NCI-H510A (cell line): ENCODE data around the gene TAGAP.
"Not testable (repeated sequence)": the region's sequence is repeated elsewhere in the genome, so short reads cannot be mapped to it uniquely, and the experiment has no call there.

Source experiments
- DNase-seq: peaks from one replicate; lab custom pipeline; 2025; lab: John Stamatoyannopoulos, UW

Gene TAGAP

DNA sequence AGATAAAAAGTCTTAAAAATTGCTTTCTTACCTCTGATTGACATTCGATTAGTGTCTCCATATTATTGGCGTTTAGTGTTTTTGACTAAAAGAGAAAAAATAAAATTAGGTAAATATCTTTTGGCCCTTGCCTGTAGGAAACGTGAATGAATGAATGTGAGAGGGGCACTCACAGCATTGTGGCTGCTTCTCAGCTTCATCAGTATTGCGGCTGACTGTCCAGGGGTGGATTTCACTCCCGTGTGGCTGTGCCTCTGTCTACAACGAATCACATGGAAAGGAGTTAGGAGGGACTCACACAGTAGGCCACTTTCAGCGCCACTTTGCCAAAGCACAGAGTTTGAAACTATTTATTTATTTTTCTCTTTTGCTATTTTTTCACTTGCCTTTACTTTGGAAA lies 844 bp downstream of the TAGAP start:
- no peak for DNase-seq

DNA sequence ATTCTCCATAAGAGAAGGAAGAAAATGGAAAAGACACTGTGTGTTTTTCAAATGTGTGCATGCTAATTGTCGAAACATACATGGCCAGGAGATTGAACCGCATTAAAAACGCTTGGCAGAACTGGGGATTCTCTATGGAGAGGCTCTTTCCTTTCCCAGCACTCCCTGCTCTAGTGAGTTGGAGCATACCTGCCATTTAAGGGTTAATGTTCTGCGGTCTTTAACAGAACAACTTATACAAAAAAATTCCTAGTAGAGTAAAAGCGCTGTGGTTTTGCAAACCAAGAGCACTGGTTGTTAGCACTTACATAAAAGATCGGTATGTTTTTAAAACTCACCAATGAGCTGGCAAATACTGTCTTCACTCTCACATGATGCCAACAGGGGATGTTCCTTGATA lies 1.5 kb downstream of the TAGAP start:
- DNase-seq, result no peak

DNA sequence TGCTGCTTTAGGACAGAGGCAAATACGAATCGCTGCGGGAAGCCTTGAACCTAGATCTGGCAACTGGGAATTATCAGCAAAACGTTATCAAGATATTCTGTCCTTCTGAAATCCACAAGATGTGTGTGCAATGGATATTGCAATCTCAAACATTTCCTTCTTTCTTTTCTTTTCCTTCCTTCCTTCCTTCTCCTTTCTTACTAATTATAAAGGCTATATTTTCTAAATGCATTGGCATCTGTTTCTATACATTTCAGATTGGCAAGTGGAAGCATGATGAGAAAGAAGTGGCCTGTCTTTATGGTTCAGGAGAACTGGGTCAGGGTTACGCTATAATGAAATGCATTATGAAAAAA lies 2.0 kb downstream of the TAGAP start:
- DNase-seq, result no peak

DNA sequence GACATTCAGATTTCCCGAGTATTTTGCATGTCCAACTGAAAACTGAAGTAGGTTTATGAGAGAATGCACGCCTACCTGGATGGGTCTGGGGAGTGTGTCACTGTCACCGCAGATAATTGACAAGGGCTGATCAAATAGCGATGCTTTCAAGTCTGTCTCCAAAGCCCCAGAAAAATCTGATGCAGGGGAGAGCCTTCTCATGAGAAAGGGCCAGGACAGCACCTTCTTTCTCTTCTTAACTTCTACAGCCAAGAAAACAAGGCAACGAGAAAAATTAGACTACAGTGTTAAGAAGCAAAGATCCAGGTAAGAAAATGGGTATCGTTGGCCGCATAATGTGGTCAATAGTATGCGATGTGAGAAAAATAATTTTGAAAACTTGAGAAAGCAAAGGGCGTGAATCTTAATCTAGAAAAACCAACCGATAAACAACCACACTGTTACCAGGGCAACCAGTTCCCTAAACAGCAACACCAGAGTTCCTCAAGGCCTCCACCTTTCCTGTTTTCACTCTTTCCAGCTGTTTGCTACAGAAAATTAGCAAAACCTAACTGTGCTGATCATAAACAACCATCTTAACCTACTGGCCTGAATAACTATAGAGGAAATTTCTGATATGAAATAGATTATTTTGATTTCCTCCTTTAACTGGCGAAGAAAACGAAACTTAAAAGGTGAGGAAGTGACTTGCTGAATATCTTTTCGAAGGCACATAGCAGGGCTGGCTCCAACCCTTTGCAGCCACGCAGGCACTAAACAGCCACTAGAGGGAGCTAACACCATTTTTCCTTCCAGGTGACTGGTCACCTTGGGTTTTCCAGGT lies 2.6 kb downstream of the TAGAP start:
- peak; percentile 27 for DNase-seq

DNA sequence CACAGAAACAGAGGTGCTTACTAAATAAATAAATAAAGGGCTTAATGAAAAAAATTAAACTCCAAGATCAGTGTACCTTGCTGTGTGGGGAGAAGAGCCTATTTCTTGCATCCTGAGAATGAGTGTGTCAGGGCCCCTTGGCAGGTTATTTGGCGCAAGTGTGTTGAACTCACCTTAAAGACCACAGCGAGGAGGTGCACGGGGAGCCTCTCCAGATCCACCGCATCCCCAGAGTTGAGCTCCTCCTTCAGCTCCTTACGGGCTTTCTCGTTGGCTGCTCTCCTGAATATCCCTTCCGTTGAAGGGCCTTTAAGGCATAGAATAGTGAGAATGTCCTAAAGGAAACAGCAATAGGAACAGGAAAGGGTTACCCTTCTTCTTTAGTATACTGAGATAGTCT lies 3.6 kb downstream of the TAGAP start:
- DNase-seq, result no peak

DNA sequence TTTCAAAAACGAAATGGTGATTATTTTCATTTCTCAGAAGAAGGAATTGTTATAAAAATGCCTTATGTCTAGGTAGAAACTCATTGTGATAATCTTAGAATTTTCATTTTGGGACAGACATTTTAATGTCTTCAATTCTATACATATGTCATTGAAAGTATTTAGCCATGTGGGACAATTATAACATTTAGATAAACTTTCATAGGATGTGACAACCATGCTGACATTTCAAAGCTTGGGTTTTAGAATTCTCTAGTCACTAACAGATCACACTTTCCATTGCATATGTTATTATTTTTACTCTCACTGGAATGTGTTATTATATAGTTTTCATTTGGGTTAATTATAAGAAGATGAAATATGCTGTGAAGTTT lies 4.9 kb downstream of the TAGAP start:
- DNase-seq, result no peak

DNA sequence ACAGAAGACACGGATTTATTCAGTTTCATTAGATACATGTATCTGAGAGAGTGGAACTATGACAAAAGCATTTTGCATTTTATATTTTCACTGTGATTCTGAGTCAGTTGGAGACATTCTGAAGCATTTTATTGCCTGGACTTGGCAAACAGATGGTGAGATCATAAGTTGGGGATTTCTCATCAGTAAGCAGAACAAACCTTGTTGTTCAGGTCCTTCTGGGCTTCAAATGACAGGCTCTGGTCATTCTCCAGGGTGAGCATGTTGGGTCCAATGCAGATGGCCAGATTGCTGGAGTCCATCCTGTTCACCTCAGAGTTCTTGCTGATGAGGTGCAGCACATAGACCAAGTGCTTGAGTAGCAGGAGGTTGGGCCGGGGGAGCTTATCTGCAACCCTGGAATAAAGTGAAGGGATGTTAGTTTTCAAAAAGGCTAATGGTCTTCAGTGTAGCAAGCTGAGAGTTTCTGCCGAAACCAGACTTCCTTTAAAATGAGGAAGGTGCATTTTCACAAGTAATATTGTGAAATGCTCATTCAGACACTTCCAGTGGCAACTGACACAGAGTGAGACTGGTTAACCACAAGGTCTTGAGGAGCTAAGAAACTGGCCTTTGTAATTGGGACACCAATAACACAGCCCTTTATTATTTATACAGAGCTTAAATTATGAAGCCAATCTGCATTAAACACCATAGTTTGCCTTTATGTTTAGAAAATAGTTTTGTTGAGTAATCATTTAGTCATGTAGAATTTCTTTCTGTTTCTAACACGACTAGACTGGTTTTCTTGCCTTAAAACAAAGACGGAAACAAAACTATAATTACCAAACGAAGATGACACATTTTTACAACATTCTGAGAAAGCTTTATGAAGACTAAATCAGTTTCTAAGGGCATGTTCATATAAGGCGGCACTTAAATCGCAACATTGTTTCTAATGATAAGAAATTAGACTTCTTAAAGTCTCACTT lies 5.6 kb downstream of the TAGAP start:
- no peak for DNase-seq

DNA sequence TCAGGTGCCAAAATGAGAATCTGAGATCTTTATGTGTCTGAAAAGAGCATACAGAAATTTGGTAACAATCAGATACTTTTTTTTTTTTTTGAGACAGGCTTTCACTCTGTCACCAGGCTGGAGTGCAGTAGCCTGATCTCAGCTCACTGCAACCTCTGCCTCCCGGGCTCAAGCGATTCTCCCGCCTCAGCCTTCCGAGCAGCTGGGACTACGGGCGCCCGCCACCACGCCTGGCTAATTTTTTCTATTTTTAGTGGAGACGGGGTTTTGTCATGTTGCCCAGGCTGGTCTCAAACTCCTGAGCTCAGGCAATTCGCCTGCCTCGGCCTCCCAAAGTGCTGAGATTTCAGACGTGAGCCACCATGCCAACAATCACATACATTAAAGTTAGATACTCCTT lies 6.5 kb downstream of the TAGAP start:
- DNase-seq, result not testable (repeated sequence)

DNA sequence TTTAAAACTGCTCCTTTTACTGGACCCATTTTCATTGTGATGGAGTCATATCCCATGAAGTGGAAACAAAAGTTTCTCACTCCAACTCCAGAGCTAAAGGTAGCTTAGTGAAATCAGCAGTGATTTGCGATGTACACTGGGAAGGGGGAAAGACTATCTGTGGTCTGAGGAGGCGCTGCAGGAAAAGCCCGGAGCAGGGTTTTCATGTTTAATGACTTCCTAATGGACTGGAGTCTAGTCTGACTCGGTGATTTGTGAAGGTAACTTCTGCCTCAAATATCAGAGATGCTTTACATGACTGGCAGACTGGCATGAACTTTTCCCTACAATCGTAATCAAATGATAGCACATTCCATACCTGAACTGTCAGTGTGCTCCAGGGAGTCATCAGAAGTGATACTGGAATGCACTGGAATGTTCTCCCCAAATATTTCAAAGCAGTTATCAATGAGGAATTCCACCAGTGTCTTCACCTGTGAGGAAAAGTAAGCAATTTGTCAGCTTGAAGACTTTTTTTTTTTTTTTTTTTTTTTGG lies 7.0 kb downstream of the TAGAP start:
- no peak for DNase-seq

DNA sequence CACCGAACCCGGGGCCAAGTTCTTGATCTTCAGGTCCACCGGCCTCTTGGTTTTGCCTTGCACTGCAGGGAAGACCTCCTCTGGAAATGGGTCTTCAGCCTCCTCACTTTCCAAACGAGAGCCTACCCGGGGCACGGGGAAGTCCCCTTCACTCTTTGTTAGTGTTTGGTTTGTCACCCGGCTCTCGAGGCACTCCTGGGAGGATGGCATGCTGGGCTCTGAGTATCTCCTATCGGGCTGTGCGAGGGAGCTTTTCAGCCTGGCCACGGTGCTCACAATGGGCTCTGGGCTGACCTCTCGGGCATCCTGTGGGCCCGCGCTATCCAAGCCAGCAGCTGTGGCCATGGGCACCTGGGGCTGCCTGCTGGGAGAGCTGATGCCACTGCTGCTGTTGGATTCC lies 8.1 kb downstream of the TAGAP start:
- DNase-seq, result no peak

DNA sequence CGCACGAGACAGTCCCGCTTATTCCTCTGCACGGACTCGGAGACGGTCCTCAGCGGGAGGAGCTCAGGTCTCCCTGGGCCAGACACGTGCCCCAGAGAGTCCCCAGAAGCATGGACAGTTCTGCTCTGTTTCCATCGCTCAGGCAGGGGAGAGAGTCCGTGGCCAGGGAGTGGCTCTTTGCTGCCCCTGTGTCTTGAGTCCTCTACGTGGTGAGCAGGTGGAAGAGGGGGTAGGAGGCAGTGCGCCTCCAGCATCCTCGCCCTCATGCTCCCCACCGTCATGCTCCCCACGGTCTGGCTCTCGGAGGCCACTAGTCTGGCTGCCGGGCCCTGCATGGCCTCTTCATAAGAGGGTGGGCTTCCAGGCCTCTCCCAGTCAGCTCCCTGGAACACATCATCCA lies 8.9 kb downstream of the TAGAP start:
- no peak for DNase-seq

DNA sequence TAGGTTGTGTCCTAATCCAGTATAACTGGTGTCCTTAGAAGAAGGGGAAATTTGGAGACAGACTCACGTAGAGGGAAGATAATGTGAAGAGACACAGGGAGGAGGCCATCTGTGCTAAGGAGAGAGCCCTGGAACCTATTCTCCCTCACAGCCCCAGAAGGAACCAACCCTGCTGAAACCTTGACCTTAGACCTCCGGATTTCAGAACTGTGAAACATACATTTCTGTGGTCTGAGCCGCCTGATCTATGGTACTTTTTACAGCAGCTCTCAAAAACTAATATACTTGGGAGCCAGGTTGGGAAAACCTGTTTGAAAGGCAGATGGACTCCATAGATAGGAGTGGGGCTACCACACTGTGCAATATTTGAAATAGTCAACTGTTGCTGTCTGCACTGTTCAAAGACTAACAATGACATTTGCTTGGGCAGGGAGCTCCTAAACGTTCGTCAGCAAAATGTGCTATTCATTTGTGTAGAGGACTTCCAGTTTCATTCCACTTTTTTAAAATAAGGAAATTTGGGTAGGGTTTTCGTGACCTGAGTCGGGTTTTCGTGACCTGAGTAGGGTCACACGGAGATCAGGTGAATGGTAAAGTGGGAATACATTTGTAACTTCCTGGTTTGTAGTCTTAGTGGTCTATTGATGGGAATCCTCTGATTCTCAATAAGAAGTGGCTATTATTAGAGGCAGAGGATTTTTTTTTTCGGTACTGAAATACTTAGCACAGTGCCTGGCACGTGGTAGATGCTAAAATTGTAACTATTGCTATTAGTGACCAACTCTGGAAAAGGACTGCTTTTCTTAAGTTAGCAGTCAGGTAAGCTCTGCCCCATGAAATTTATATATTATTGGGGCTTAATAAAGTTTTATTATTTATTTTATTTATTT lies 11.4 kb downstream of the TAGAP start:
- DNase-seq, result no peak

DNA sequence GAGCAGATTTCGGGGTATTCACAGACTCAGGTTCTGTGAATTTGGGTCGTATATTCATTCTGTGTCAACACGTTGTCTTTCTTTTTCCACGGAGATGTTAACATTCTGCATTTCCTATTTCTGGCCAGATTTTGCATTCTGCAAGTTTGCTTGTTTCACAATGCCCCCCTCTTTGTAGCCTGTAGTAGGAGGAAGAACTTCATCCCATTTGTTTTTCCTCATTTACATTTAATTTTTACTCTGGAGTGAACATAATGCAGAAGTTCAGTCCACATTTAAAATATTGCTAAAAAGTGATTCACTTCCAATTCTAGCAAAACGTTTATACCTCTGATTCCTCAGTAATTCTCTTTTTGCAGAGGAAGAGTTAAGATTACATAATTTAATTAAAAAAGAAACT lies 12.9 kb downstream of the TAGAP start:
- DNase-seq, result no peak

DNA sequence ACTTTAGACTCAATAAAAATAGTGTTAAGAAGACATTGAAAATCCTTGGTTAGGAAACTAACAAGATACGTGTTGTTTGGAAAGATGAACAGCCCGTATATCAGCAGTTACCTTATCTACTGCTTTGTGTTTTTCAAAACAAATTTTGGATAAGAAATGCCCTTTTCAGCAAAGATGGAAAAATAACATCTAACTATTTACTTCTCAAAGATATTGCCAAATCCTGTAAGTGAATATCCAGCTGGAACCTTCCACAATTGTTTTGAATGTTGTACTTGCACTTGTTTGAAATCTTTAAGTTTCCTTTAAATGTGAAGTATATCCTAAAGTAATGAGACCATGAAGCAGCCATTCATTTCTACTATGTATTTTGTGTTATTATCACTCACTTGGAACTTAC lies 14.6 kb downstream of the TAGAP start:
- DNase-seq, result no peak

DNA sequence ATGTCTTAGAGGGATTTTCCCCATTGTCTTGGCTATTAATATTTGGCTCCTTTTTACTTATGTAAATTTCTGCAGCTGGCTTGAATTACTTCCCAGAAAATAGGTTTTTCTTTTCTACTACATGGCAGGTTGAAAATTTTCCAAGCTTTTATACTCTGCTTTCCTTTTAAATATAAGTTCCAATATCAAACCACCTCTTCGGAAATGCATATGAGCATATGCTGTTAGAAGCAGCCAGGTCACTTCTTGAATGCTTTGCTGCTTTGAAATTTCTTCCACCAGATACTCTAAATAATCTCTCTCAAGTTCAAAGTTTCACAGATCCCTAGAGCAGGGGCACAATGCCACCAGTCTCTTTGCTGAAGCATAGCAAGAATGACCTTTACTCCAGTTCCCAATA lies 19.6 kb downstream of the TAGAP start:
- DNase-seq, result not testable (repeated sequence)

DNA sequence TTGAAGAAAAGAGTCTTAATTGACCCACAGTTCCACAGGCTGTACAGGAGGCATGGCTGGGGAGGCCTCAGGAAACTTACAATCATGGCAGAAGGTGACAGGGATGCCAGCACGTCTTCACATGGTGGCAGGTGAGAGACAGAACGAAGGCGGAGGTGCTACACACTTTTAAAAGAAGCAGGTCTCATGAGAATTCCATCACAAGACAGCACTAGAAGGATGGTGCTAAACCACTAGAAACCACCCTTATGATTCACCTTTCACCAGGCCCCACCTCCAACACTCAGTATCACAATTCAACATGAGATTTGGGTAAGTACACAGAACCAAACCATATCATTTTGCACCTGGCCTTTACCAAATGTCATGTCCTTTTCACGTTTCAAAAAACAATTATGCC lies 20.9 kb downstream of the TAGAP start:
- no peak for DNase-seq

DNA sequence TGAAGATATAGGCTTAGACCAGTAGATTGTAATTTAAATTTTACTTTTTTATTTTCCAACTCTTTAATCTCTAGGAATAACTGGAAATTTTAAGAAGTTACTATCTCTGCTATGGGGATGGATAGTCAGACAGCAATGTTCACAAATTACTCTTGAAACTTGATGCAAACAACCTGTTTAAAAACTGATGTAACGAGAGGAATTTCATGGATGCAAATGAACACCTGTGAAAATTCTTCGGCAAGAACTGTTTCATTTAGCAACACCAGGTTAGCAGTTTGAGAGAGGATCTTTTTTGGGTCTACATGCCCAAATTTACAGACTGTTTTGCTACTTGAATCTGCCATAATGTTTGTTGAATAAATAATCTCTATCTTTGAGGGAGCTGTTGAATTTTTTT lies 24.8 kb downstream of the TAGAP start:
- DNase-seq, result no peak

DNA sequence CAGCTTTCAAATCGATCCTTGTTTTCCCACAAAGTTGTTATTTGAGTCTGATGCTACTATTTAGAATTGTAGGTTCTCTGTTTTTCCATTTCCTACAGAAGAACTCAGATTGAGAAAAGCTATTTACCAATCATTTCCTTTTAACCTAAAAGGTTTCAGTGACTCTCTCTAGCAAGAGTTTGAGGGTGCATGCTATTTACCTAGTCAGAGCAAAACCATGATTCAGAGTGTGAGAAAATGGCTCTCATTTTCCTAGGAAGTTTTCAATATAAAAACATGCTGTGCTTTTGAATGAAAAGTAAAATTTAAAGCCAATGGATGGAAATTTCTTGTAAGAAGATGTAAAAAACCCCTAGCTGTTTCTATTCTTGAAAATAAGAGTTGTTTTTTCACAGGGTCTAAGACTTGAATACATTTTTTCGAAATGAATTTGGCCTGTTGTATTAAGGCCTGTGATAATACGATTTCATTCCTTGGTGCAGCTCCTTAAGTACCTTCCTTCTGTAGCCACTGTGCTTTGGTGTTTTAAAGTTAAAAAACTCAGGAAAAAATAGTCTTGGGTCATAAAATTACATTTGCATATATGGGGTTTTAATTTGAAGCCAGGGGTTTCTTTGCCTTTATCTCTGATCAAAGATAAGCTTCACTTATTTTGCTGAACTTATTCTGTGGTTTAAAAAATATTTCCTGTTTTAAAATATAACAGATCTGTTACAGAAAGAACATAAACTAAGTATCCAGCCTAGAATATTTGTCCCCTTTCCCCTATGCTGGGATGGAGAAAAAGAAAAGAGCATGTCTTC lies 26.8 kb downstream of the TAGAP start:
- no peak for DNase-seq

DNA sequence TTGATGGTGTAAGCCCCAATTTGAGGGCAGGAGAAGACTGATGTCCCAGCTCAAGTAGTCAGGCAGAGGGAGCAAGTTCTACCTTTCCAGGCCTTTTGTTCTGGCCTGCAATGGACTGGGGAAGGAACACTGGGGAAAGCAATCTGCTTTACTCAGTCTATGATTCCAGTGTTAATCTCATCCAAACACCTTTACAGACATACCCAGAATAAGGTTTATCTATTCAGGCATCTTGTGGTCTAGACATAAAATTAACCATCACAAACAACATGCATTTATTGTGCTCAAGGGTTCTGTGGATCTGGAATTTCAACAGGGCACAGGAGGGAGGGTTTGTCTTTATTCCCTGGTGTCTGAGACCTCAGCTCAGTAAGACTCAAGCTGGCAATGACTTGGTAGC lies 30.4 kb downstream of the TAGAP start:
- DNase-seq, result no peak

DNA sequence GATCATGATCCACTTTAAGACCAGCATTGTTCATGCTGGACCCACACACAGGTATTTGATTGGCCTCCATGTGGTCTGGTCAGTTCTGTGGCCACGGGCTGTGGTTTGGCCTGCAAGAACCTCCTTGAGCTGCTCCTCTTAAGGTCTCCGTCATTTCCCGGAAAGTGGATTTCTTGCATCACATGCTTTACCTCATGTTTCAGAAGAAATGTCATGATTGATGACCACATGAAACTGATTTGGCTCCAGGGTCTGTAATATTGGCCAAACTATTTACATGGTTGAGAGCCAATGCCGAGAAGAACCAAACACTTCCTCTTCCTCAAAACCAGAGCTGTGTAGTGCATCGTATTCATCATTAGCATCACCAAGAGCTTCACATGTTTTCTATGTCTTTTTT lies 31.6 kb downstream of the TAGAP start:
- DNase-seq, result no peak

DNA sequence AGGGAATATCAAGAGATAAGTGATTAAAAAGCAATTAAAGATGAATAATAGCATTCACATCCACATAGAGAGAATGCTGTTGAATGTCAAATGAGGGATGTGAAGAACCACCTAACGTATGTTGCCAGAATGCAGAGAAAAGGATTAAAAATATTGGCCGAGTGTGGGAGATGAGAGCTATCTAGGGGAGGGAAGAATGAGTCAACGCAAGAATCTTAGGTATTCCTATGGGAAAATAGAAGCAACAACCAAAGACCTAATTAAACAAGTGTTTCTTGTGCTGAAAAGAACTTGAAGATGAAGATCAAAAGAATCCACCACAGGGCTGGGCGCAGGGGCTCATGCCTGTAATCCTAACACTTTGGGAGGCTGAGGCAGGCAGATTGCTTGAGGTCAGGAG lies 32.6 kb downstream of the TAGAP start:
- DNase-seq, result no peak
